Keratinocyte (primary cell): ENCODE measurements around the gene PLEK. TPM values are rescaled to one million over a fixed set of nuclear protein-coding genes. Genes with fewer than 3 reads are reported as not detected.
"Not testable (repeated sequence)": the region's sequence is repeated elsewhere in the genome, so short reads cannot be mapped to it uniquely, and the experiment has no call there.

Experiments used
- DNase-seq: peaks from one replicate; pipeline ENCODE4 v3.0.0-alpha.2; 2011; ENCODE audit warnings: low read depth, missing footprints, low spot score
- FAIRE-seq: peaks from 2 replicates; lab custom pipeline; 2011; peaks lifted over from hg19 to GRCh38; lab: Jason Lieb, UNC
- H2AFZ ChIP-seq: 2 replicates; pipeline ENCODE4 v1.6.0; 2012; ENCODE audit warnings: low read length, control low read depth, inconsistent platforms; ENCODE audit not compliant: control insufficient read depth
- H3K27ac ChIP-seq: 2 replicates; pipeline ENCODE4 v1.5.1; 2011; ENCODE audit warnings: low read length; ENCODE audit not compliant: control insufficient read depth, insufficient read depth
- H3K27me3 ChIP-seq: 3 replicates; pipeline ENCODE4 v1.6.0; 2011; ENCODE audit warnings: low read length; ENCODE audit not compliant: control insufficient read depth, insufficient read depth; ENCODE audit errors: extremely low read depth
- H3K36me3 ChIP-seq, 2 experiments: 2 replicates in 1 of 2; 3 replicates in 1 of 2; pipeline ENCODE4 v1.5.1; 2011; ENCODE audit warnings: low read length in 2 of 2, mild to moderate bottlenecking in 1 of 2; ENCODE audit not compliant: control insufficient read depth in 2 of 2, insufficient read depth in 2 of 2; ENCODE audit errors: extremely low read depth in 1 of 2
- H3K4me1 ChIP-seq: 3 replicates; pipeline ENCODE4 v1.5.1; 2011; ENCODE audit warnings: low read length; ENCODE audit not compliant: control insufficient read depth, insufficient read depth; ENCODE audit errors: extremely low read depth
- H3K4me2 ChIP-seq: 3 replicates; pipeline ENCODE4 v1.6.0; 2011; ENCODE audit warnings: low read depth, low read length; ENCODE audit not compliant: control insufficient read depth, insufficient read depth; ENCODE audit errors: extremely low read depth
- H3K4me3 ChIP-seq, 3 experiments: fragments of 200-600 bp in 1 of 3; sonication (generic) in 1 of 3; 2 replicates in 2 of 3; 3 replicates in 1 of 3; pipeline ENCODE4 v1.5.1; 2011 to 2016; ENCODE audit warnings: low read length in 3 of 3, mild to moderate bottlenecking in 3 of 3, control low read depth in 2 of 3, inconsistent platforms in 1 of 3, low read depth in 1 of 3, mixed read lengths in 1 of 3, mixed run types in 1 of 3, moderate library complexity in 1 of 3; ENCODE audit not compliant: control insufficient read depth in 2 of 3, insufficient read depth in 2 of 3; ENCODE audit errors: extremely low read depth in 1 of 3
- H3K79me2 ChIP-seq: 2 replicates; pipeline ENCODE4 v1.6.0; 2012; ENCODE audit warnings: low read length; ENCODE audit not compliant: control insufficient read depth, insufficient read depth
- H3K9ac ChIP-seq: 3 replicates; pipeline ENCODE4 v1.6.0; 2011; ENCODE audit warnings: low read length; ENCODE audit not compliant: control insufficient read depth, insufficient read depth; ENCODE audit errors: extremely low read depth
- H3K9me1 ChIP-seq: 3 replicates; pipeline ENCODE4 v1.6.0; 2011; ENCODE audit warnings: low read length; ENCODE audit not compliant: control insufficient read depth, insufficient read depth; ENCODE audit errors: extremely low read depth
- H3K9me3 ChIP-seq: 2 replicates; pipeline ENCODE4 v1.5.1; 2012; ENCODE audit warnings: low read depth, low read length; ENCODE audit not compliant: control insufficient read depth
- H4K20me1 ChIP-seq: 3 replicates; pipeline ENCODE4 v1.6.0; 2011; ENCODE audit warnings: low read length; ENCODE audit not compliant: control insufficient read depth, insufficient read depth; ENCODE audit errors: extremely low read depth
- EZH2 ChIP-seq: IDR thresholded peaks from one replicate; pipeline ENCODE4 v1.6.1; 2012; ENCODE audit warnings: inconsistent platforms, mild to moderate bottlenecking, low read length, moderate library complexity
- dilution Hi-C: fragments of 300-500 bp; cut with MboI; formaldehyde crosslinking; loops from one replicate; pipeline ENCODE4 v1.7.0; 2020; ENCODE audit warnings: low sequenced_read_pairs; ENCODE audit not compliant: extremely low pct_ligation_motif_present
- polyA plus RNA-seq, 5 experiments: library from polyadenylated mRNA; depleted of rRNA in 3 of 5; stranded (reverse) in 3 of 5; stranded (forward) in 1 of 5; unstranded in 1 of 5; fragments of >200 nt; gene quantifications; 1 replicate in 1 of 5; 2 replicates in 3 of 5; 3 replicates in 1 of 5; pipeline versions ENCODE4 v1.2.1 to v1.2.3, GENCODE V29; 2011 to 2012; ENCODE audit warnings: missing spikeins in 2 of 5, low read depth in 1 of 5, low replicate concordance in 1 of 5
- TF ChIP-seq, protein P1 (sequence below), 3 experiments: IDR thresholded peaks in 1 of 3; conservative IDR thresholded peaks in 1 of 3; optimal IDR thresholded peaks in 1 of 3; 2 replicates in 2 of 3; 3 replicates in 1 of 3; pipeline versions ENCODE3 to v1.5.1; 2011; ENCODE audit warnings: low read length in 3 of 3, mild to moderate bottlenecking in 3 of 3, moderate library complexity in 2 of 3, control low read depth in 1 of 3, inconsistent platforms in 1 of 3; ENCODE audit not compliant: insufficient read depth in 2 of 3; ENCODE audit errors: extremely low read depth in 1 of 3

The PLEK gene
- polyA plus RNA-seq, 1 donor (not counting 4 experiments of a cell fraction or from before 2014, with no cell fraction given) = 0.04 TPM

DNA sequence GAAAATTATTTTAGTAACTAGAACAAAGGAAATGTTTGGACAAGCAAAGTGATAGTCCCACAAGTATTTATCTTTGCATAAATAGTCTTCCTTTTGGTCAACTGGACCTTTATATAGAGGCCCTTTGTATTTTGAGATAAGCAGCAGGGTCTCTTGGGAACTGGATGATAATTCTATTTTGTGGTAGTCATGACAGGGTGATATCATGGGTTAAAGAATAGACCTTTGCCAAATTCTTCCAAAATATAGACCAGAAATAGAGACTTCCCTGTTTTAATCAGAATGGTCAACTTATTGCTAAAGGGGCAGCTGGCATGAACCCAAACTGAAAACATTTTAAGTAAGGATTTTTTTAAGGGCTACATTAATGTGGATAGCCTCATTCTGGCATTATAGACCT, 10.5 kb downstream of the PLEK start:
- Histone ChIP-seq H2AFZ (no peak overlapping the region), H3K4me1 (no peaks in the 10 kb centered on the region), H3K9ac (no peak overlapping the region), H3K79me2 (no peaks in the 10 kb centered on the region), H3K9me1 (no peaks in the 10 kb centered on the region), H3K27ac (no peak overlapping the region), H3K4me3 (no peak overlapping the region), H3K36me3 (no peaks in the 10 kb centered on the region), H3K4me2 (no peak overlapping the region), H3K27me3 (no peaks in the 10 kb centered on the region), H4K20me1 (no peaks in the 10 kb centered on the region), H3K9me3 (no peaks in the 10 kb centered on the region)
- dilution Hi-C loops = no loop called here
- TF ChIP-seq, protein P1, sequence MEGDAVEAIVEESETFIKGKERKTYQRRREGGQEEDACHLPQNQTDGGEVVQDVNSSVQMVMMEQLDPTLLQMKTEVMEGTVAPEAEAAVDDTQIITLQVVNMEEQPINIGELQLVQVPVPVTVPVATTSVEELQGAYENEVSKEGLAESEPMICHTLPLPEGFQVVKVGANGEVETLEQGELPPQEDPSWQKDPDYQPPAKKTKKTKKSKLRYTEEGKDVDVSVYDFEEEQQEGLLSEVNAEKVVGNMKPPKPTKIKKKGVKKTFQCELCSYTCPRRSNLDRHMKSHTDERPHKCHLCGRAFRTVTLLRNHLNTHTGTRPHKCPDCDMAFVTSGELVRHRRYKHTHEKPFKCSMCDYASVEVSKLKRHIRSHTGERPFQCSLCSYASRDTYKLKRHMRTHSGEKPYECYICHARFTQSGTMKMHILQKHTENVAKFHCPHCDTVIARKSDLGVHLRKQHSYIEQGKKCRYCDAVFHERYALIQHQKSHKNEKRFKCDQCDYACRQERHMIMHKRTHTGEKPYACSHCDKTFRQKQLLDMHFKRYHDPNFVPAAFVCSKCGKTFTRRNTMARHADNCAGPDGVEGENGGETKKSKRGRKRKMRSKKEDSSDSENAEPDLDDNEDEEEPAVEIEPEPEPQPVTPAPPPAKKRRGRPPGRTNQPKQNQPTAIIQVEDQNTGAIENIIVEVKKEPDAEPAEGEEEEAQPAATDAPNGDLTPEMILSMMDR (optimal IDR thresholded peaks at IDR 0.05 in 1 of 3, IDR thresholded peaks at IDR 0.05 in 1 of 3, conservative IDR thresholded peaks at IDR 0.05 in 1 of 3; ENCODE audit: extremely low read depth in 1 of 3, insufficient read depth in 2 of 3, low read length in 3 of 3) = no peak
- TF ChIP-seq EZH2 = no peak
- no peak for DNase-seq
- FAIRE-seq = no peak

- TF ChIP-seq, protein P1 (optimal IDR thresholded peaks at IDR 0.05 in 1 of 3, IDR thresholded peaks at IDR 0.05 in 1 of 3, conservative IDR thresholded peaks at IDR 0.05 in 1 of 3; ENCODE audit: extremely low read depth in 1 of 3, insufficient read depth in 2 of 3, low read length in 3 of 3) = no peak
- TF ChIP-seq EZH2 = no peak
- dilution Hi-C loops = no loop called here
Measured at GRCh38 chr2:68377137-68377780, 12.2 kb downstream of the PLEK start.

GRCh38 chr2:68378779-68379178, 13.7 kb downstream of the PLEK start:
- FAIRE-seq, H3K4me1 ChIP-seq, dilution Hi-C loops, H4K20me1 ChIP-seq, DNase-seq, H3K4me3 ChIP-seq, H3K9me3 ChIP-seq, H3K9ac ChIP-seq, H3K27me3 ChIP-seq, H3K27ac ChIP-seq, H3K4me2 ChIP-seq, H3K79me2 ChIP-seq, H2AFZ ChIP-seq, H3K9me1 ChIP-seq, H3K36me3 ChIP-seq: not testable (repeated sequence)

More at GRCh38 chr2:68377137-68377780, 12.2 kb downstream of the PLEK start:
- H3K4me2 ChIP-seq = no peak overlapping the region
- H3K4me1 ChIP-seq = no peaks in the 10 kb centered on the region
- H3K27ac ChIP-seq = no peak overlapping the region
- H3K27me3 ChIP-seq = no peaks in the 10 kb centered on the region
- no peak for FAIRE-seq
- no peaks in the 10 kb centered on the region for H3K9me3 ChIP-seq
- H3K4me3 ChIP-seq = no peak overlapping the region
- H3K79me2 ChIP-seq = no peaks in the 10 kb centered on the region
- H3K9me1 ChIP-seq = no peaks in the 10 kb centered on the region
- no peaks in the 10 kb centered on the region for H4K20me1 ChIP-seq
- H2AFZ ChIP-seq = no peak overlapping the region
- H3K9ac ChIP-seq = no peak overlapping the region
- no peaks in the 10 kb centered on the region for H3K36me3 ChIP-seq
- DNase-seq = no peak
